Ureter (tissue), 1 donor: ENCODE measurements around the gene C2orf92. TPM values are rescaled to one million over a fixed set of nuclear protein-coding genes. Genes with fewer than 3 reads are reported as not detected.
"Not testable (repeated sequence)": the region's sequence is repeated elsewhere in the genome, so short reads cannot be mapped to it uniquely, and the experiment has no call there.

Source experiments
- DNase-seq: peaks from one replicate; pipeline ENCODE4 v3.0.0-alpha.2; 2020; ENCODE audit warnings: low spot score
- total RNA-seq: library from RNA; stranded (reverse); gene quantifications from one replicate; pipeline ENCODE4 v1.2.4, GENCODE V29; 2023
- donor health status: DM: yes; HTN: yes; CAD: no.

The C2orf92 gene
- total RNA-seq: 9.2 TPM

DNA sequence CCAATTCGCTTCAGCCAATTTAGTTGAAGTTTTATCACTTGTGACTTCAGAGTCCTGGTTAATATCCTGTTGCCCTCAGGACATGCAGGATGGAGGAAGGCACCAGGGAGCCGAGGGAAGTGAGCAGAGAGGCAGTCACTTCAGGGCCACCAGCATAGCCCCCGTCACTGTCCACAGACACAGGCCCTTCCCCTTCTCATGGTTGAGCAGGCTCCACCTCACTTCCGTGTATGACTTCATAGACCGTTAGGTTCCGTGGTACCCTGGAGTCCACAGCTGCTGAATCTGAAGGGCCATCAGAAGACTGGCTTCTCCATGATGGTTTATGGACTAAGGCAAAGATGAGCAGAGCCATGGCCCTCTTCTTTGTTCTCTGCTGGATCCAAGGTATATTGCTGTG is at the start of gene C2orf92:
C2orf92 (plus strand) TSS at position 266 of the 400 bp plus-strand sequence; CDS start at position 342, 76 bp downstream.
- DNase-seq: no peak

DNA sequence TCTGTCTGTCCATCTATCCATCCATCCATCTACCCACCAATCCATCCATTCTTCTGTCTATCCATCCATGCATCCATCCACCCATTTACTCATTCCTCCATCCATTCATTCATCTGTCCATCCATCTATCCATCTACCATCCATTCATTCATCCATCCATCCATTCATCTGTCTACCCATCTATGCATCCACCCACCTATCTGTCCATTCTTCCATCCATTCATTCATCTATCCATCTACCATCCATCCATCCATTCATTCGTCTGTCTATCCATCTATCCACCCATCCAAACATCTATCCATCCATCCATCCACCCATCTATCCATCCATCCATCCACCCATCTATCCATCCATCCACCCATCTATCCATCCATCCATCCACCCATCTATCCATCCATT is 49.0 kb upstream of the C2orf92 start:
- DNase-seq: not testable (repeated sequence)

DNA sequence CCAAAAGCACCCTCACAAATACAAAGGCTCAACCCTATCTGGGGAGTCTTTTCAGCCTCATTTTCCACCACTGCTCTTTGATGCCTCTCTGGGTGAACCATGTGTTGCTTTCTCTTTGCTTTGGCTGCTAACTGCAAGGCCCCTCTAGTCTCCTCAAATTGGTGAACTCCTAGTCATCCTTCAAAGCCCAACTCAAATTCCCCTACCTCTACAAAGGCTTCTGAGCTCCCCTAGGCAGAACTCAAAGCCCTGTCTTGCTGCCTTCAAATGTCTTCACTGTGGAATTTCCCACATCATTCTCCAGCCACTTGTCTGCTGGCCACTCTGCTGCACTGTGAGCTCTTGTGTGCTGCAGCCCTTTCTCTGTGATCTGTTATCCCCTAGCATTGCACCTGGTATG is 46.5 kb upstream of the C2orf92 start:
- DNase-seq: not testable (repeated sequence)

DNA sequence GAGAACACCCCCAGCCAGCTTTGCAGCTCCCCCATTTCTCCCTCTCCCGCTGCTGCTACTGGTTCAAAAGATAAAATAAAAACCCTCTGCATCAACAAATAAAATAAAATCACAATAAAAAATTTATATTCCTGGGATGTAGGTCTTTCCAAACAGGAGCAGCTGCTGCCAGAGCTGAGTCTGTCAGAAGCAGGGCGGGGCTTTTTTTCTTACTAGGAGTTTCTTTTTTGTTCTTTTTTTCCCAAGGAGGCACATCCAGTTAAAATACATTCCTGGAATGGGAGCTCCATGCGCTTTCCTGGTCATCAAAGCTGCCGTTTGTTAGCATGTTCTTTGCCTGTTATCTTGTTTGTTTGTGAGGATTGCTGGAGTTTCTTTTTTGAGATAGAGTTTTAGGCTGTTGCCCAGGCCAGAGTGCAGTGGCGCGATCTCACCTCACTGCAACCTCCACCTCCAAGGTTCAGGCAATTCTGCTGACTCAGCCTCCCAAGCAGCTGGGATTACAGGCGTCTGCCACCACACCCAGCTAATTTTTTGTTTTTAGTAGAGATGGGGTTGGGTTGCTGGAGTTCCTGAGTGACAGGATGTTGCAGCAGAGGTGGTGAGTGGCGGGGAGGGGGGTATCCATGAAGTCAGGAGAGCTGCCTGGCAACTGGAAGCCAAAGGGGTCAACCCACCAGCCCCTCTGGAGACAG is 44.0 kb upstream of the C2orf92 start:
- DNase-seq: not testable (repeated sequence)

DNA sequence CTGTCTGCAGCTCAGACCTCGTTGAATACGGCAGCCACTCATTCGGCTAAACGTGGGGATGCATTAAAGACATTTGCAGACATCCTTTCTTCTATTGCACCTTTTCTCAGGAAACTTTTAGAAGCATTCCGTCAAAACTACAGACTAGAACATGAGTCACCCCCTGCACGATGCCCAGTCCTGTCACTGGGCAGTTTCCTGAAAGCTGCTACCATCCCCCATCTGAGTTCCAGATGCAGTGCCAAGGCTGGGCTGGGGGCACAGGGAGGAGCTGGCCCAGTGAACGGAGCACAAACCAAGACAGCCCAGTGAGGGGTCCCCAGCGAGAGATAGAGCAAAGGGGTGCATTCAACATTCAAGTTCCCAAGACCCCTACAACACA is 43.5 kb upstream of the C2orf92 start:
- not testable (repeated sequence) for DNase-seq

DNA sequence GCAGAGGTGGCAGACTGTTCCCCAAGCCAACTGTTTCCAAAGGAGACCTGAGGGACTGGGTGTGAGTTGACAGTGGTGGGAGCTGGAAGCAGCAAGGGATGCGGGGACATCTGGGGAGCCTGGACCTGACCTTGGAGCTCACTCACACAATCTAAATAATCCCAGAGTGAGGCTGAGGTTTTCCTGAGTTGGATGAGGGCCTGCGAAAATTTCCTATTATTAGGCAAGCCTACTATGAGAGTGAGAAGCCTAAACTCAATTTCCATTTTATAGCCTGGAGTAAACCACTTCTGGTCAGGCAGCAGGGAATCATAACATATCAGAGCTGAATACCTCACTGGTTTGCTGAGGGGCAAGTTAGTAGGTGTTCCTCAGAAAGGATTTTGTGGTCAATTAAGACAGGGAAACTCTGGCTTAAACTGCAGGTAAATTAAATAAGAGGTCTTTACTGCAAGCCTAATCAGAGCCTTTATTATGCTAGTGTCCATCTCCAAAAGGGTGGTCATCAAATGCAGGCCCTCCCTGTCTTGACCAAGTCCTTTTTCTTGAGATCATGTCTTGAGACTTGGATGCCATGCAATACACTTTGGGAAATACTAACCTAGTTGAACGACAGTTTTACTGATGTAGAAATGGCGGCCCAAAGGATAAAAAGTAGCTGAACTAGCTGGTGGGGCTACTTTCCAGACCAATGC is 25.3 kb upstream of the C2orf92 start:
- no peak for DNase-seq

DNA sequence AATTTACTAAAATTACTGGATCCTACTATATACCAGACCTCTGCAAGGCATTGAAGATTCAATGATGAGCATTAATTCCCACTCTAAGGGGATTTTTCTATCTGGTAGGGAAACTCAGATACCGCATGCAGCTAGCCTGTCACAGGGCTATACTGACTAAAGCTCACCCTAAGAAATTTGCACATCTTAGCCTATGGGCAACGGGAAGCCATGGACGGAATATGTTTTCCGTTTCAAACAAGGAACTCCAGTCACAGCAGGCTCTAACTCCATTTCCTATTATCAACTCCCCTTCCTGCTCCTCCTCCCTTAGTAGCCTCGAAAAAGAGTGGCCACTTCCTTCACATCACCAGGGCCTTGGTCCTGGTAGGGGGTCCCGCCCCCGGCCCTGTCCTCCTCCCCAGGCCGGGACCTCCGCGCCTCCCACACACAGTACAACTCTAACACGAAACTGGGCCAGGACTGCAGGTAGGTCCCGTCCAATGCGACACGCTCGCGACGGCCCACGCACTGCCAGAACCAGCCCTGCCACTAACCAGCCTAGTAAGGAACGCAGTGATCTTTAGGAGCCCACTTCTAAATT is 24.3 kb upstream of the C2orf92 start:
- no peak for DNase-seq

DNA sequence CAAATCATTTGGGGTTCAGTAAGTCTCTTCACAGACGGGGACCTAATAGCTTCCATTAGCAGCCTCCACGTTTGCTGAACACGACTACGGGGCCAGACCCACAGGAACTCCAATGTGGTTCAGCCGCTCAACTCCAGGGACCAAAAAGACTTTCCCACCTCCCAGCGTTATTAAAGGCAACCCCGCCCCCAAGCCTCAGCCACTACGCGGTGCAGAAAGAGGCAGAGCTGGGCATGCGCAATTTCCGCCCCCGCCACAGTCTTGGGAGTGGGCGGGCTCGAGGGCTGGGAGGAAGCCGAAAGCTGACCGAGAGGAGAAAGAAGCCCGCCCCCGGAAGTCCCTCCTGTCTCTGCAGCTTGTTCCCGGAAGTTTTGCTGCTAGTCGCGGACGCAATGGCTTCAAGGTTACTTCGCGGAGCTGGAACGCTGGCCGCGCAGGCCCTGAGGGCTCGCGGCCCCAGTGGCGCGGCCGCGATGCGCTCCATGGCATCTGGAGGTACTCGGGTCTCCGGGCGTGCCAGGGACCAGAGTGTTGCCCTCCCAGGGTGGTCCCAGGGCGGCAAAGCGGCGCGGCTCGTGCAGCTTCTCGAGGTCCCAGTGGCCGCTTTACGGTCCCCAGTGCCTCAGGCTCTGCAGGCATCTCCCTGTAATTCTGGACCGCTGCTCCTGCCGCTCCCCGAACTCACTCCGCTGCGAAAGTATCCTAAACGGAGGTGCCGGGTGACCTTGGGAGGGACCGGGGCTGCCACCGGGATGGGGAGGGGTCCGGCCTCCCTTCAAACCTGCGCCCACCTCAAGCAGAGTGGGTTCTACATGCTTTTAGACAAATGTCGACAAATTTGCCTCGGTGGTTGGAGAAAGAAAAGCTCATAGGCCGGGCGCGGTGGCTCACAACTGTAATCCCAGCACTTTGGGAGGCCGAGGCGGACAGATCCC is 23.6 kb upstream of the C2orf92 start, which contains the start of gene COX5B:
COX5B (plus strand) TSS at position 368 of the 935 bp plus-strand sequence; CDS start at position 393, 25 bp downstream.
- peak; percentile 99 for DNase-seq

DNA sequence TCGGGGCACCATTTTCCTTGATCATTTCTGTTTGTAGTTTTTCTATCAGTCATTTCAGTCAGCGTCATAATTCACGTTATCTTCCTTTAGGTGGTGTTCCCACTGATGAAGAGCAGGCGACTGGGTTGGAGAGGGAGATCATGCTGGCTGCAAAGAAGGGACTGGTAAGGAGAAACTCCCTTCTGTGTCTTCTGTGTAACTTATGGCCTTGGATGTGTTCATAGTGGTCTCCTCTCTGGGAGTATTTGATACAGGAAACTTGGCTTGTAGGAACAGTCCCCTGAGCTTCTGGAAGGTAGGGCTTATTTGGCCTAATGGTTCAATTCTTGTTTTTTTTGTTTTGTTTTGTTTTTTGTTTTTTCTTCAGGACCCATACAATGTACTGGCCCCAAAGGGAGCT is 22.5 kb upstream of the C2orf92 start:
- no peak for DNase-seq

DNA sequence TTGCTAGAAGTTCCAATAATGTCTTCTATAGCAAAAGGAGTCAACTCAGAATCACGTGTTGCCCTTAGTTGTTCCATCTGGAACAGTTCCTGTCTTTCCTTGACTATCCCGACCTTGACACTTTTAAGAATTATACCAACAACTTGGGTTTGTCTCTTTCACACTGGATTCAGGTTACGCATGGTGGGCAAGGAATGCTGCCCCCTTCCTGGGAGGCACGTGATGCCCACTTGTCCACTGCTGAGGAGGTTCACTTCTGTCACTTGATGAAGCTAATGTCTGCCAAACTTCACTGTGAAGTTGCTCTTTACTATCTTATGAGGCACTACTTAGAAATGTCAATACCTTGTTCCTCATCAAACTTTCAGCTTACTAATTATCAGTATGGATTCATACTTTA is 18.4 kb upstream of the C2orf92 start:
- DNase-seq: no peak

DNA sequence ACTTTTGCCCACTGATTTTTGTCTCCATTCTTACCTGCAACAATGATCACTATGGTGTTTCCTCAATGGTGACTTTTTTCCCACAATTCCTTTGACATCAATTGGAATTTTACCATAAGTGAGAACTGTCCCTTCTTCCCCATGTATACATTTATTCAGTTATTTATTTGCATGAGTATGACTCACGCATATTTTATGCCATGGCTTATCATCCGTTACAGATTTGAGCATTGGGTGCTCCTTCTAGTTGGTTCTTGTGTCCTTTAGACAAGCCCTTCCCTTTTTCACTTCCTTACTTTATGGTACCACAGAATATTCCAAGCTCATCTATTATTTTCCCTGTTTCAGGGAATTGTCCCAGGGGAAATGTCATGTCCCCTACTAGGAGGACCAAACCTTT is 16.0 kb upstream of the C2orf92 start:
- DNase-seq: no peak

DNA sequence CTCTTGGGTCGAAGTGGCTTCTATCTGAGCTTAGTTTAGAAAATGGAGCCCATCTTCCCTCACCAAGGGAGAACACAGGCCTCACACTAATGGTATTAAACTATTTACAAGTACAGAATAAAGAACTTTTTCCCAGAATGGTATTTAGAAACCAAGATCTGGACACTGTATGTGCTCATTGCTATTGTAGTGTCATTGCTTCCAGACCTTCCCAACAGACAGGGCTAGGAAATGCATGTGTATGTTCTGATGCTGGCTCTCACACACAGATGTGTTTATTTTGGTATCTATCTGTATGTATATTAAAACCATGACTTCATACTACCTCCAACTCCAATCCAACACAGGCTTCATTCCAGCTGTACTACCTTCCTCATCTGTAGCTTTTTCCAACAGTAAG is 15.6 kb upstream of the C2orf92 start:
- no peak for DNase-seq

DNA sequence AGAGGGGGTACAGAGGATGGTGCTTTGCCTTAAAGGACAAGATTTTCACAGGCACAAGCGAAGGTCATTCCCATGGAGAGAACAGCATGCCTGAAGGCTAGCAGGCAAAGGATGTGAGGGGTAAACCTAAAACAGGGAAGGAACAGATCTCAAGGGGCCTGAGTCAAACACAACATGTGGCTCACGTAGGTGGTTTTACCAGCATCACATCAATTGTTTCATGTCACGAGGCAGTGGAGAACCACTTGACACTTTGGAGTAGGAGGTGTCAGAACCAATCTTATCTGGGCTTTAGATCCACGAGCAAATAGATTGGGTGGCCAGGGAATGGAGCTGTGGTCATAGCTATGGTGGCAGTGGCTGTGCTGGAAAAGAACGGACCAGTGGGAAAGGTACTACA is 15.2 kb upstream of the C2orf92 start:
- no peak for DNase-seq

DNA sequence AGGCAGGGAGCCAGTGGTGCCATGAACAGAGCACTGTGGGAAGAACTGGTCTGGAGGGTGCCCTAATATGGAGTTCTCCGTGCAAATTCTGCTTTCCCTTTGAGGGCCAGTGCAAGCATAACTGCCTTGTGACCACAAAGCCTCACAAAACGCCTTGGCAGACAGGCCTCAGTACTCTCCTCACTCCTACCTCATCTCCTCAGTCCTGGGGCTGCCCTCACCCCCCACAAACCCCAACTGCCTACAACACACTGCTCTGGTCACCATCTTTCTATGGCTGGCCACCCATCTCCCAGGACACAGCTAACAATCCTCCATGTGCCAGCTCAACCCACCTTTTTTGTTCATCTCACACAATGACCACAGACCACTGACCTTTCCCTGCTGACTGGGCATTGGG is 14.7 kb upstream of the C2orf92 start:
- no peak for DNase-seq

DNA sequence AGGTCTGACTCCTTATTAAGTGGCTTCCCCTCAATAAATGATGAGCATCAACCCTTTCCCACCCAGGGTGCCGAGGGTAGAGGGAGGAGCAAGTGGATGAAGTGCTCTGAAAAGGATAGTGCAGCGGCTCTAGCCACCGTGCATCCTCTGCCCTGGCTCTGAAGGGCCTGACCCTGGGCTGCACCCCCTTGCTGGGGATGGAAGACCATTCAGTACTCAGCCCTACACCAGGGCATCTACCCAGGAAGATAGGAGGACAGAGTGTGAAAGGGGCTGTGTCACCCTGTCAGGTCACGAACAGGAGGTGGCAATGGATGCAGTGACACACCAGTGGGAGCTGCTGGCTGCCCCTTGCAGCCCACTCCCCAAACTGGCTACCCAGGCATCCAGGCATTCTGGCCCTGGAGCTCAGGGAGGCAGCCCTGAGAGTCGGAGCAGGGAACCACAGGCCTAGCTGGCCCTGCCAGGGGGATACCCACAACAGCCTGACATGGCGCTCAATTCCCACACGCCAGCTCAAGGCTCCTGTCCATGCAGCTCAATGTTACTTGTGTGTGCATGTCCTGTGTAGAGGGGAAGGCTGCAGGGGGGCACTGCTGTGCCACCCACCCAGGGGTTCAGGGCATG is 13.3 kb upstream of the C2orf92 start:
- DNase-seq: no peak

DNA sequence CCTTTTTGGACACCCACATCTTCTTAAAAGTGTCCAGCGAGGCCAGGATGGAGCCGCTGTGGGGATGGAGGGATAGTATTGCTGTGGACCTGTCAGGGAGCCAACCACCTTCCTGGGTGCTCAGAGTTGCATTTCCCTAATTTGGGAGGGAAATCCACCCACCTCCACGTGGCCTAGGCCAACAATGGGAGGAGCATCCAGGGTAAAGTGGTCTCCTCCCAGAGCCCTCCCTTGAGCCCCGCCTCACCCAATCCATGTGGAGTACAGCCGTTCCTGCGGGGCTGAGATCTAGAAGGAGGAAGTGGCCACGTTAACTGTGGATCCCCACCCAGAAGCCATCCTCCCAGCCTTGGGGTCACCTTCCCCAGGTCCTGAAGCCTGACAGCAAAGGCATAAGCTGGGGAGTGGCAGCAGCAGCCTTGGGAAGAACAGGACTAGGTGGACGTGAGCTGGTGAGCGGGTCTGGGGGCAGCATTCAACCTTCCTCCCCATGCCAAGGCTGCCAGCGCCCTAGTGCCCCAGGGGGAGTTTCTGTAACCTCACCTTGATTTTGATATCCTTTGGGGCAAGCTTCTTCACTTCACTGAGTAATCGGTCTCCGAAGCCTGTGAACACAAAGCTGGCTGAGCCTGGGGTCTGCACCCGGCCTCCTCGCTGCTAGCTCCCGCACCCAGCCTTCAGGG is 12.5 kb upstream of the C2orf92 start:
- DNase-seq: no peak

DNA sequence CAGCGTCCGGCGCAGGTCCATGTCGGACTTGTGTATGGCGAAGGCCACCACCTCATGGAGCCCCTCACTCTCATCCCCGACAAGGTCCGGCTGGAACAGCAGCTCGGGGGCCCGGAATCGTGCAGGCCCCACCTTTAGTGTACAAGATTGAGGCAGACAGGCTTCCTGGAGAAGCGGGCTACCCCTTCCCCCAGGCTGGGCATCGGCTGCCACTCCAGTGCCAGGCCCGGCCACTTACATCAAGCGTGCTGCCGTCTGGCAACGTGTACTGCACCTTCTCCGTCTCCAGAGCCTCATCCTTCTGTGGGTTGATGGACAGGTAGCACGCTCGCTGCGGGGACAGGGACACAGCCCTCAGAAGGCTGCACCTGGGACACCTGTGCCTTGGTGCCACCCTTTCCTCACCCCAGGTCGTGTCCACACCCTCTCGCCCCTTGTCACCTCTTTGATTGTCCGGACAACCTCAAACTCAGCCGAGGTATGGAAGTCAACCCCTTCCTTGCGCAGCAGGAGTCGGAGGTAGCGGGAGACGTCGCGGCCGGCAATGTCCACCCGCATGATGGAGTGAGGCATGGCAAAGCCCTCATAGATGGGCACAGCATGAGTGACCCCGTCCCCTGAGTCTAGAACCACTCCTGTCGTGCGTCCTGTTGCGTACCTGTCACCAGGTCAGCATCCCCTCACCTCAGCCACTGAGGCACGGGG is 11.4 kb upstream of the C2orf92 start:
- DNase-seq: no peak

DNA sequence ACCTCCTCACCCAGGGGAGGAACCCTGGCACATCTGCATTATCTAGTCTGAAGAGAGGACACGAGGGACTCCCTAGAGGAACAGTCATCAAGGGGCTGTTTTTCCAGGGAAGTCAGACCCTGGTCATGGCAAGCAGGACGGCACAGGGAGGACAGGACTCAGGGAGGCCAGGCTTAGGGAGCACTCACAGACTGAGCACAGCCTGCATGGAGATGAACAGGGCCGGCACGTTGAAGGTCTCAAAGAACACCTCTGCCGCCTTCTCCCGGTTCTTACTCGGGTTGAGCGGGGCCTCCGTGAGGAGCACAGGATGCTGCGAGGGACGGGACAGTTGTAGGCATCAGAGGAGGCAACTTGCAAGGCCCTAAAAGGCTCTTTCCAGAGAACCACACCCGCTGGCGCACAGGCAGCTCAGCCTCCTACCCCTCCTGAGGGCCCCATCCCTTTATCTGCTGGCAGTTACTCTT is 10.8 kb upstream of the C2orf92 start:
- no peak for DNase-seq

DNA sequence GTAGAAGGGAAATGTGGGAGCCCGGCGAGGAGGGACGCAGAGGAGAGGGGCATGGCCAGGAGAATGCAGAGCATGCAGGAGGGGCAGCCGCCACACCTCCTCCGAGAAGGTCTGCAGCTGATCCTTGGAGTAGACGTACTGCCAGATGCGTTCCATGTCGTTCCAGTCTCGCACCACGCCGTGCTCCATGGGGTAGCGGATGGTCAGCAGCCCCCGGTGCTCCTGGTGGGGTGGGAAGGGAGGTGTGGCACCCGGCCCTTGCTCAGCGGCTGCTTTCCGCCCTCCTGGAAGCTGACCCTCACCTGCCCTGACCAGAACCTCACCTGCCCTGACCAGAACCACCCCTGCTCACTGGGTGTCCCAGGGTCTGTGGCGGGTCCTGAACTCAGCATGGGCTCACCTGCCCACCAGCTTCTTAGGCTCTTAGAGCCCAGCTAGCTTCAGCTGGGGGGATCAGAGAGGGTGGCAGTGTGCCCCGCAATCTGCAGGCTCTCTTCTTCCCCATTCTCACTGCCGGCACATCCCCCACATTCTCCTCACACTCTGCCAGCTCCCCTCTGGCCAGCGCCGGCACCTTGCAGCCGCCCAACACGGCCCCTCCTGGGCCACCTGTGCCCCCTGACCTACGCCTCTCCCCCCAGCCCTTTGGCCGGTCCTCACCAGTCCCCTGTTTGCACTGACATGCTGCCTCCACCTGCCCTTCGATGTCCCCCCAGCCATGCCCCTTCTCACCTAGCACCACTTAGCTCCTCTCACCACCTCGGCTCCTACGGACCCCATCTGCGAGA is 10.1 kb upstream of the C2orf92 start:
- no peak for DNase-seq
